ENCODE measurements around the gene XYLB. TPM values are rescaled to one million over a fixed set of nuclear protein-coding genes. Genes with fewer than 3 reads are reported as not detected.
"Not testable (repeated sequence)": the region's sequence is repeated elsewhere in the genome, so short reads cannot be mapped to it uniquely, and the experiment has no call there.

Gene XYLB
- total RNA-seq, 1 donor from 2014 or later = 5.6 TPM

- DNase-seq = no peak
Observed at GRCh38 chr3:38396239-38396638, 49.7 kb downstream of the XYLB start.

- no peak for DNase-seq
Observed at GRCh38 chr3:38396861-38397260, 50.3 kb downstream of the XYLB start.

GRCh38 chr3:38397320-38397719 is 50.7 kb downstream of the XYLB start:
- no peak for DNase-seq

GRCh38 chr3:38401246-38401962 is 54.8 kb downstream of the XYLB start:
- DNase-seq = no peak

GRCh38 chr3:38404286-38404685 is 57.7 kb downstream of the XYLB start:
- no peak for DNase-seq

GRCh38 chr3:38411591-38411990 is 65.0 kb downstream of the XYLB start:
- no peak for DNase-seq

GRCh38 chr3:38420758-38421157 is 74.2 kb downstream of the XYLB start:
- DNase-seq = not testable (repeated sequence)

- DNase-seq = no peak
Observed at GRCh38 chr3:38421679-38422336, 75.2 kb downstream of the XYLB start.

- not testable (repeated sequence) for DNase-seq
Observed at GRCh38 chr3:38426798-38427426, 80.3 kb downstream of the XYLB start.

GRCh38 chr3:38432871-38433658 is 86.5 kb downstream of the XYLB start:
- not testable (repeated sequence) for DNase-seq

GRCh38 chr3:38433661-38434060 is 87.1 kb downstream of the XYLB start:
- DNase-seq = not testable (repeated sequence)

- not testable (repeated sequence) for DNase-seq
Observed at GRCh38 chr3:38438436-38439069, 92.0 kb downstream of the XYLB start.

GRCh38 chr3:38443205-38443604 is 96.6 kb downstream of the XYLB start:
- DNase-seq = not testable (repeated sequence)

GRCh38 chr3:38446085-38446686 is 99.6 kb downstream of the XYLB start:
- DNase-seq = no peak

- DNase-seq = no peak
Observed at GRCh38 chr3:38446812-38447211, 100.2 kb downstream of the XYLB start.

GRCh38 chr3:38450853-38451252 is 104.3 kb downstream of the XYLB start:
- DNase-seq = no peak

GRCh38 chr3:38453075-38453912 is 106.7 kb downstream of the XYLB start, which contains the start of gene ACVR2B:
Gene ACVR2B (plus strand): TSS chr3:38453890. CDS start chr3:38454323, 433 bp downstream.
- peak; percentile 53 for DNase-seq

GRCh38 chr3:38453913-38454177 is 107.3 kb downstream of the XYLB start:
- no peak for DNase-seq

- no peak for DNase-seq
Observed at GRCh38 chr3:38454178-38454883, 107.7 kb downstream of the XYLB start.

All from skin of body (tissue), 2 donors.